NB4 (cell line): ENCODE results near the gene ZNF710.

Experiments used
- CTCF ChIP-seq: IDR thresholded peaks from one replicate; pipeline ENCODE4 v1.5.1; 2012; ENCODE audit warnings: low read depth, low read length
- MYC ChIP-seq: IDR thresholded peaks from 2 replicates; pipeline ENCODE4 v1.6.1; 2011; ENCODE audit warnings: low read depth, low read length
- POLR2A ChIP-seq: IDR thresholded peaks from 2 replicates; pipeline ENCODE4 v1.6.1; 2011; ENCODE audit warnings: mild to moderate bottlenecking; ENCODE audit not compliant: insufficient read length; ENCODE audit errors: extremely low read depth

- TF ChIP-seq CTCF = no peak
- no peak for TF ChIP-seq MYC
- TF ChIP-seq POLR2A = no peak
Measured at GRCh38 chr15:89982315-89983055, 18.6 kb upstream of the ZNF710 start.
